Measurements from ENCODE around the gene CTSW.

Gene CTSW

DNA sequence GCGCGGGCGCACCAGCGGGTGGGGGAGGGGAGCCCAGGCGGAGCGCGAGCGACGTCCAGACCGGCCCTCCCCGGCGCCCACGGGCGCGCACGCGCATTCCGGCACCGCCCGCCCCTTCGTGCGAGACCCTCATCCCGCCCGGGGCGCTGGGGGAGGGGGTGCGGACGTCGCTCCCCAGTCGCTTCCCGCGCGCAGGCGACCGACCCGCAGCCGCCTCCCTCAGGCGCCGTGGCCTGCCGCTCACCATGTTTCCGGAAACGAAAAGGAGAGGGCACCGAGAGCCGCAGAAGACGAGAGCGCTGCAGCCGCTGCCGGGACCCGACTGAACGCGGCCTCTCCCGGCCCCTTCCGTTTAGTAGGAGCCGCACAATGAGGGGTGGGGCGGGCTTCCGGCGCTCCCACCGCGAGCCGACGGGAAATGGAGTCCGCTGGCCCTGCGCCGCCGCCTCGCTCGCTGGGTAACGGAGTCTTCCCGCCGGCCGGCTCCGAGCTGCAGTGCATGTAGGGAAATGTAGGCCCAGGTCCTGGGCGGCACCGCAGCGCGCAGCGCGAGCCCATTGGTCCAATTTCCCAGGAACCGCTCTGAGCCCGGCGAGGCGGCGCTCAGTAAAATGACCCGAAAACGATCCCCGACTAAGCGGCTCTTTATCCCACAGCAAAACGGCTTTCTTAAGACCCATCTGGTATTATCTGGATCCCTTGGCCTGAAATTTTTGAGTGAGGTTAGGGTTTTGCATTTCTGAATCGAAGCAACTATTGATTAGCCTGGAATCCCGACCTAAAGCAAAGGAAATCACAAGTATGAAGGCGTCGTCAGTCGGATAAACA, 21.6 kb upstream of the CTSW start, which contains the start of gene CFL1 (continued):
- TF ChIP-seq, protein P1, sequence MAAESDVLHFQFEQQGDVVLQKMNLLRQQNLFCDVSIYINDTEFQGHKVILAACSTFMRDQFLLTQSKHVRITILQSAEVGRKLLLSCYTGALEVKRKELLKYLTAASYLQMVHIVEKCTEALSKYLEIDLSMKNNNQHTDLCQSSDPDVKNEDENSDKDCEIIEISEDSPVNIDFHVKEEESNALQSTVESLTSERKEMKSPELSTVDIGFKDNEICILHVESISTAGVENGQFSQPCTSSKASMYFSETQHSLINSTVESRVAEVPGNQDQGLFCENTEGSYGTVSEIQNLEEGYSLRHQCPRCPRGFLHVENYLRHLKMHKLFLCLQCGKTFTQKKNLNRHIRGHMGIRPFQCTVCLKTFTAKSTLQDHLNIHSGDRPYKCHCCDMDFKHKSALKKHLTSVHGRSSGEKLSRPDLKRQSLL (tag by site-specific recombination; IDR thresholded peaks at IDR 0.05) = peak; percentile 57; the same call in 1 of the 2 replicates
- no peak for TF ChIP-seq ZNF600 (tag by site-specific recombination; IDR thresholded peaks at IDR 0.05)
- TF ChIP-seq, protein P2, sequence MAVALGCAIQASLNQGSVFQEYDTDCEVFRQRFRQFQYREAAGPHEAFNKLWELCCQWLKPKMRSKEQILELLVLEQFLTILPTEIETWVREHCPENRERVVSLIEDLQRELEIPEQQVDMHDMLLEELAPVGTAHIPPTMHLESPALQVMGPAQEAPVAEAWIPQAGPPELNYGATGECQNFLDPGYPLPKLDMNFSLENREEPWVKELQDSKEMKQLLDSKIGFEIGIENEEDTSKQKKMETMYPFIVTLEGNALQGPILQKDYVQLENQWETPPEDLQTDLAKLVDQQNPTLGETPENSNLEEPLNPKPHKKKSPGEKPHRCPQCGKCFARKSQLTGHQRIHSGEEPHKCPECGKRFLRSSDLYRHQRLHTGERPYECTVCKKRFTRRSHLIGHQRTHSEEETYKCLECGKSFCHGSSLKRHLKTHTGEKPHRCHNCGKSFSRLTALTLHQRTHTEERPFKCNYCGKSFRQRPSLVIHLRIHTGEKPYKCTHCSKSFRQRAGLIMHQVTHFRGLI (tag by site-specific recombination; IDR thresholded peaks at IDR 0.05) = peak; percentile 36; the same call in 1 of the 2 replicates
- TF ChIP-seq, protein P3, sequence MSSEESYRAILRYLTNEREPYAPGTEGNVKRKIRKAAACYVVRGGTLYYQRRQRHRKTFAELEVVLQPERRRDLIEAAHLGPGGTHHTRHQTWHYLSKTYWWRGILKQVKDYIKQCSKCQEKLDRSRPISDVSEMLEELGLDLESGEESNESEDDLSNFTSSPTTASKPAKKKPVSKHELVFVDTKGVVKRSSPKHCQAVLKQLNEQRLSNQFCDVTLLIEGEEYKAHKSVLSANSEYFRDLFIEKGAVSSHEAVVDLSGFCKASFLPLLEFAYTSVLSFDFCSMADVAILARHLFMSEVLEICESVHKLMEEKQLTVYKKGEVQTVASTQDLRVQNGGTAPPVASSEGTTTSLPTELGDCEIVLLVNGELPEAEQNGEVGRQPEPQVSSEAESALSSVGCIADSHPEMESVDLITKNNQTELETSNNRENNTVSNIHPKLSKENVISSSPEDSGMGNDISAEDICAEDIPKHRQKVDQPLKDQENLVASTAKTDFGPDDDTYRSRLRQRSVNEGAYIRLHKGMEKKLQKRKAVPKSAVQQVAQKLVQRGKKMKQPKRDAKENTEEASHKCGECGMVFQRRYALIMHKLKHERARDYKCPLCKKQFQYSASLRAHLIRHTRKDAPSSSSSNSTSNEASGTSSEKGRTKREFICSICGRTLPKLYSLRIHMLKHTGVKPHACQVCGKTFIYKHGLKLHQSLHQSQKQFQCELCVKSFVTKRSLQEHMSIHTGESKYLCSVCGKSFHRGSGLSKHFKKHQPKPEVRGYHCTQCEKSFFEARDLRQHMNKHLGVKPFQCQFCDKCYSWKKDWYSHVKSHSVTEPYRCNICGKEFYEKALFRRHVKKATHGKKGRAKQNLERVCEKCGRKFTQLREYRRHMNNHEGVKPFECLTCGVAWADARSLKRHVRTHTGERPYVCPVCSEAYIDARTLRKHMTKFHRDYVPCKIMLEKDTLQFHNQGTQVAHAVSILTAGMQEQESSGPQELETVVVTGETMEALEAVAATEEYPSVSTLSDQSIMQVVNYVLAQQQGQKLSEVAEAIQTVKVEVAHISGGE (tag by site-specific recombination; conservative IDR thresholded peaks at IDR 0.05; ENCODE audit: low read depth) = peak; percentile 96
- TF ChIP-seq SCRT2 (tag by site-specific recombination; IDR thresholded peaks at IDR 0.05) = no peak
- no peak for TF ChIP-seq RBAK (tag by site-specific recombination; IDR thresholded peaks at IDR 0.05)
- TF ChIP-seq, protein P4, sequence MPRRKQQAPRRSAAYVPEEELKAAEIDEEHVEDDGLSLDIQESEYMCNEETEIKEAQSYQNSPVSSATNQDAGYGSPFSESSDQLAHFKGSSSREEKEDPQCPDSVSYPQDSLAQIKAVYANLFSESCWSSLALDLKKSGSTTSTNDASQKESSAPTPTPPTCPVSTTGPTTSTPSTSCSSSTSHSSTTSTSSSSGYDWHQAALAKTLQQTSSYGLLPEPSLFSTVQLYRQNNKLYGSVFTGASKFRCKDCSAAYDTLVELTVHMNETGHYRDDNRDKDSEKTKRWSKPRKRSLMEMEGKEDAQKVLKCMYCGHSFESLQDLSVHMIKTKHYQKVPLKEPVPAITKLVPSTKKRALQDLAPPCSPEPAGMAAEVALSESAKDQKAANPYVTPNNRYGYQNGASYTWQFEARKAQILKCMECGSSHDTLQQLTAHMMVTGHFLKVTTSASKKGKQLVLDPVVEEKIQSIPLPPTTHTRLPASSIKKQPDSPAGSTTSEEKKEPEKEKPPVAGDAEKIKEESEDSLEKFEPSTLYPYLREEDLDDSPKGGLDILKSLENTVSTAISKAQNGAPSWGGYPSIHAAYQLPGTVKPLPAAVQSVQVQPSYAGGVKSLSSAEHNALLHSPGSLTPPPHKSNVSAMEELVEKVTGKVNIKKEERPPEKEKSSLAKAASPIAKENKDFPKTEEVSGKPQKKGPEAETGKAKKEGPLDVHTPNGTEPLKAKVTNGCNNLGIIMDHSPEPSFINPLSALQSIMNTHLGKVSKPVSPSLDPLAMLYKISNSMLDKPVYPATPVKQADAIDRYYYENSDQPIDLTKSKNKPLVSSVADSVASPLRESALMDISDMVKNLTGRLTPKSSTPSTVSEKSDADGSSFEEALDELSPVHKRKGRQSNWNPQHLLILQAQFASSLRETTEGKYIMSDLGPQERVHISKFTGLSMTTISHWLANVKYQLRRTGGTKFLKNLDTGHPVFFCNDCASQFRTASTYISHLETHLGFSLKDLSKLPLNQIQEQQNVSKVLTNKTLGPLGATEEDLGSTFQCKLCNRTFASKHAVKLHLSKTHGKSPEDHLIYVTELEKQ (tag by site-specific recombination; IDR thresholded peaks at IDR 0.05; ENCODE audit: borderline replicate concordance) = no peak
- TF ChIP-seq, protein P5, sequence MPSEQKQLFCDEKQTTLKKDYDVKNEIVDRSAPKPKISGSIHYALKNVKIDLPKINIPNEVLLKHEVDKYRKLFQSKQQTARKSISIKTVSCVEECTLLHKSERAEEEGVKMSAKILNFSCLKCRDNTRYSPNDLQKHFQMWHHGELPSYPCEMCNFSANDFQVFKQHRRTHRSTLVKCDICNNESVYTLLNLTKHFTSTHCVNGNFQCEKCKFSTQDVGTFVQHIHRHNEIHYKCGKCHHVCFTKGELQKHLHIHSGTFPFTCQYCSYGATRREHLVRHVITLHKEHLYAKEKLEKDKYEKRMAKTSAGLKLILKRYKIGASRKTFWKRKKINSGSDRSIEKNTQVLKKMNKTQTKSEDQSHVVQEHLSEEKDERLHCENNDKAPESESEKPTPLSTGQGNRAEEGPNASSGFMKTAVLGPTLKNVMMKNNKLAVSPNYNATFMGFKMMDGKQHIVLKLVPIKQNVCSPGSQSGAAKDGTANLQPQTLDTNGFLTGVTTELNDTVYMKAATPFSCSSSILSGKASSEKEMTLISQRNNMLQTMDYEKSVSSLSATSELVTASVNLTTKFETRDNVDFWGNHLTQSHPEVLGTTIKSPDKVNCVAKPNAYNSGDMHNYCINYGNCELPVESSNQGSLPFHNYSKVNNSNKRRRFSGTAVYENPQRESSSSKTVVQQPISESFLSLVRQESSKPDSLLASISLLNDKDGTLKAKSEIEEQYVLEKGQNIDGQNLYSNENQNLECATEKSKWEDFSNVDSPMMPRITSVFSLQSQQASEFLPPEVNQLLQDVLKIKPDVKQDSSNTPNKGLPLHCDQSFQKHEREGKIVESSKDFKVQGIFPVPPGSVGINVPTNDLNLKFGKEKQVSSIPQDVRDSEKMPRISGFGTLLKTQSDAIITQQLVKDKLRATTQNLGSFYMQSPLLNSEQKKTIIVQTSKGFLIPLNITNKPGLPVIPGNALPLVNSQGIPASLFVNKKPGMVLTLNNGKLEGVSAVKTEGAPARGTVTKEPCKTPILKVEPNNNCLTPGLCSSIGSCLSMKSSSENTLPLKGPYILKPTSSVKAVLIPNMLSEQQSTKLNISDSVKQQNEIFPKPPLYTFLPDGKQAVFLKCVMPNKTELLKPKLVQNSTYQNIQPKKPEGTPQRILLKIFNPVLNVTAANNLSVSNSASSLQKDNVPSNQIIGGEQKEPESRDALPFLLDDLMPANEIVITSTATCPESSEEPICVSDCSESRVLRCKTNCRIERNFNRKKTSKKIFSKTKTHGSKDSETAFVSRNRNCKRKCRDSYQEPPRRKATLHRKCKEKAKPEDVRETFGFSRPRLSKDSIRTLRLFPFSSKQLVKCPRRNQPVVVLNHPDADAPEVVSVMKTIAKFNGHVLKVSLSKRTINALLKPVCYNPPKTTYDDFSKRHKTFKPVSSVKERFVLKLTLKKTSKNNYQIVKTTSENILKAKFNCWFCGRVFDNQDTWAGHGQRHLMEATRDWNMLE (tag by site-specific recombination; conservative IDR thresholded peaks at IDR 0.05; ENCODE audit: low read depth) = 0 out of 2 replicates have a peak, but pooled peaks have one; percentile 16
- TF ChIP-seq ZNF514 (tag by site-specific recombination; IDR thresholded peaks at IDR 0.05) = no peak
- TF ChIP-seq ZNF426 (tag by site-specific recombination; IDR thresholded peaks at IDR 0.05) = no peak
- no peak for TF ChIP-seq ZNF701 (tag by site-specific recombination; IDR thresholded peaks at IDR 0.05)
- TF ChIP-seq ZBTB48 (tag by site-specific recombination; IDR thresholded peaks at IDR 0.05) = peak; percentile 29; the same call in 1 of the 2 replicates
- TF ChIP-seq ZBTB7A (tag by site-specific recombination; IDR thresholded peaks at IDR 0.05; ENCODE audit: low read depth) = no peak; the same call in 1 of the 2 replicates
- TF ChIP-seq GLIS1 (tag by site-specific recombination; IDR thresholded peaks at IDR 0.05) = 0 out of 2 replicates have a peak, but pooled peaks have one; percentile 6
- no peak for TF ChIP-seq BCL11A (tag by site-specific recombination; IDR thresholded peaks at IDR 0.05; ENCODE audit: low read depth)
- TF ChIP-seq, protein P6, sequence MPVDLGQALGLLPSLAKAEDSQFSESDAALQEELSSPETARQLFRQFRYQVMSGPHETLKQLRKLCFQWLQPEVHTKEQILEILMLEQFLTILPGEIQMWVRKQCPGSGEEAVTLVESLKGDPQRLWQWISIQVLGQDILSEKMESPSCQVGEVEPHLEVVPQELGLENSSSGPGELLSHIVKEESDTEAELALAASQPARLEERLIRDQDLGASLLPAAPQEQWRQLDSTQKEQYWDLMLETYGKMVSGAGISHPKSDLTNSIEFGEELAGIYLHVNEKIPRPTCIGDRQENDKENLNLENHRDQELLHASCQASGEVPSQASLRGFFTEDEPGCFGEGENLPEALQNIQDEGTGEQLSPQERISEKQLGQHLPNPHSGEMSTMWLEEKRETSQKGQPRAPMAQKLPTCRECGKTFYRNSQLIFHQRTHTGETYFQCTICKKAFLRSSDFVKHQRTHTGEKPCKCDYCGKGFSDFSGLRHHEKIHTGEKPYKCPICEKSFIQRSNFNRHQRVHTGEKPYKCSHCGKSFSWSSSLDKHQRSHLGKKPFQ (tag by site-specific recombination; IDR thresholded peaks at IDR 0.05) = no peak
- peak; percentile 52; the same call in 1 of the 2 replicates for TF ChIP-seq ZNF335 (tag by site-specific recombination; conservative IDR thresholded peaks at IDR 0.05)

Data from HEK293 (cell line).